Neuronal stem cell (in vitro differentiated cells): ENCODE measurements around the gene TESPA1.

Source experiments
- DNase-seq: peaks from one replicate; pipeline ENCODE4 v3.0.0-alpha.2; 2013; ENCODE audit warnings: low spot score
- H2AFZ ChIP-seq: one replicate; pipeline ENCODE4 v1.6.1; 2013; ENCODE audit warnings: mild to moderate bottlenecking, low read length, inconsistent platforms
- H2AK5ac ChIP-seq: 2 replicates; pipeline ENCODE4 v1.6.1; 2013; ENCODE audit warnings: low read depth, mild to moderate bottlenecking, inconsistent platforms, low read length, moderate library complexity, mixed read lengths
- H2BK120ac ChIP-seq: 2 replicates; pipeline ENCODE4 v1.6.1; 2013; ENCODE audit warnings: low read depth, mild to moderate bottlenecking, inconsistent platforms, low read length, moderate library complexity, mixed read lengths
- H2BK12ac ChIP-seq: one replicate; pipeline ENCODE4 v1.6.1; 2013; ENCODE audit warnings: low read length, inconsistent platforms
- H2BK15ac ChIP-seq: 2 replicates; pipeline ENCODE4 v1.6.1; 2013; ENCODE audit warnings: mild to moderate bottlenecking, low read length, inconsistent platforms, mixed read lengths
- H2BK5ac ChIP-seq: one replicate; pipeline ENCODE4 v1.6.1; 2013; ENCODE audit warnings: inconsistent platforms, mild to moderate bottlenecking, low read length, moderate library complexity
- H3K14ac ChIP-seq: one replicate; pipeline ENCODE4 v1.6.1; 2013; ENCODE audit warnings: low read length, inconsistent platforms
- H3K18ac ChIP-seq: 2 replicates; pipeline ENCODE4 v1.6.1; 2013; ENCODE audit warnings: low read length, inconsistent platforms
- H3K23ac ChIP-seq: 2 replicates; pipeline ENCODE4 v1.6.1; 2013; ENCODE audit warnings: low read depth, mild to moderate bottlenecking, mixed read lengths, low read length, inconsistent platforms; ENCODE audit not compliant: poor library complexity
- H3K27ac ChIP-seq: replicated peaks from 3 replicates; pipeline ENCODE4 v1.5.1; 2013; ENCODE audit warnings: low read length, inconsistent platforms
- H3K27me3 ChIP-seq, 3 experiments: 2 replicates each; pipeline ENCODE4 v1.6.1; 2013; ENCODE audit warnings: low read length in 3 of 3, mild to moderate bottlenecking in 2 of 3, inconsistent platforms in 1 of 3, low read depth in 1 of 3, mixed read lengths in 1 of 3, moderate library complexity in 1 of 3; ENCODE audit not compliant: control insufficient read depth in 3 of 3, insufficient read depth in 3 of 3
- H3K36me3 ChIP-seq, 2 donors: replicated peaks in 1 of 2; 2 replicates each; pipeline ENCODE4 v1.6.1; 2013; ENCODE audit warnings: low read length in 2 of 2; ENCODE audit not compliant: control insufficient read depth in 2 of 2, insufficient read depth in 2 of 2
- H3K4ac ChIP-seq: 2 replicates; pipeline ENCODE4 v1.6.1; 2013; ENCODE audit warnings: inconsistent platforms, mild to moderate bottlenecking, low read length, moderate library complexity
- H3K4me1 ChIP-seq, 2 donors: 1 replicate in 1 of 2; 2 replicates in 1 of 2; pipeline ENCODE4 v1.6.1; 2013; ENCODE audit warnings: low read length in 2 of 2, low read depth in 1 of 2; ENCODE audit not compliant: control insufficient read depth in 2 of 2, insufficient read depth in 1 of 2
- H3K4me2 ChIP-seq: one replicate; pipeline ENCODE4 v1.6.1; 2013; ENCODE audit warnings: mild to moderate bottlenecking, low read length, inconsistent platforms; ENCODE audit not compliant: insufficient read depth, poor library complexity, severe bottlenecking
- H3K4me3 ChIP-seq, 2 donors: 2 replicates each; pipeline ENCODE4 v1.5.1; 2013; ENCODE audit warnings: low read length in 2 of 2, mild to moderate bottlenecking in 2 of 2, inconsistent platforms in 1 of 2, moderate library complexity in 1 of 2
- H3K79me1 ChIP-seq: one replicate; pipeline ENCODE4 v1.6.1; 2013; ENCODE audit warnings: low read depth, mild to moderate bottlenecking, inconsistent platforms, low read length, moderate library complexity
- H3K9ac ChIP-seq: one replicate; pipeline ENCODE4 v1.6.1; 2013; ENCODE audit warnings: mild to moderate bottlenecking, low read depth, low read length, inconsistent platforms; ENCODE audit not compliant: poor library complexity
- H3K9me3 ChIP-seq, 2 donors: replicated peaks in 1 of 2; 2 replicates each; pipeline versions ENCODE3 to v1.6.1; 2013; ENCODE audit warnings: low read length in 2 of 2, mild to moderate bottlenecking in 2 of 2, inconsistent platforms in 1 of 2, low read depth in 1 of 2, mixed read lengths in 1 of 2, moderate library complexity in 1 of 2; ENCODE audit not compliant: control insufficient read depth in 2 of 2, insufficient read depth in 1 of 2
- H4K8ac ChIP-seq: one replicate; pipeline ENCODE4 v1.6.1; 2013; ENCODE audit warnings: low read depth, mild to moderate bottlenecking, inconsistent platforms, low read length, moderate library complexity
- H4K91ac ChIP-seq: one replicate; pipeline ENCODE4 v1.6.1; 2013; ENCODE audit warnings: low read length, low read depth, mild to moderate bottlenecking, inconsistent platforms; ENCODE audit not compliant: poor library complexity
- WGBS, 2 donors: extraction: QIAGEN DNeasy Blood & Tissue Kit; methylation state at CpG; one replicate each; pipeline ENCODE4 v1.1.7; 2013; ENCODE audit warnings: missing lambda C conversion rate in 2 of 2, mixed read lengths in 1 of 2; ENCODE audit not compliant: insufficient read length in 2 of 2, insufficient replicate concordance in 1 of 2; ENCODE audit errors: extremely low coverage in 2 of 2; 5-methylcytosine and 5-hydroxymethylcytosine counted together

The TESPA1 gene

DNA sequence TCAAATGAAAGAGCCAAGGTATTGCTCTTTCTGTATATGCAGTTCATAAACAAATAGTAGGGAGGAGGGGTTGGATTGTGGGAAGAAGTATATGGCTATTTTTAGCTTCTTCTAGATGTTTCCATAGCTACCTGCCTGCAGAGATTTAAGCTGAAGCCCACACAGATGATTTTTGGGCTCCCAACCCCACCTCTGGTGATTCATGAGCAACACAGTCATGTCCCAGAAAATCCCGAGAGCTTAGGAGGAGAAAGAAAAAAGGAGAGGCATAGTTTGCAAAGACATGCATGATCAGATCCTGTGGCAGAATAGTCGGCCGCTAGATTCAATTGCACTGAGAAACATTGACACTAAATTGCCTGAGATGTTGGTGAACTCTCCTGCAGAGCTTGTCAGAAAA lies 13.8 kb downstream of the TESPA1 start:
- Histone ChIP-seq H3K4me3 (no peak overlapping the region), H3K4me1 (no peaks in the 10 kb centered on the region), H3K14ac (no peak overlapping the region), H2BK15ac (no peak overlapping the region), H2AK5ac (no peak overlapping the region), H3K27ac (no peak overlapping the region), H2BK120ac (no peak overlapping the region), H2BK5ac (no peak overlapping the region), H4K91ac (no peak overlapping the region), H2AFZ (no peak overlapping the region), H3K4me2 (no peak overlapping the region), H3K9me3 (no peaks in the 10 kb centered on the region), H3K18ac (no peak overlapping the region), H3K23ac (no peak overlapping the region), H3K36me3 (no peaks in the 10 kb centered on the region), H3K79me1 (no peaks in the 10 kb centered on the region), H4K8ac (no peak overlapping the region), H3K9ac (no peak overlapping the region), H2BK12ac (no peak overlapping the region), H3K4ac (no peak overlapping the region), H3K27me3 (no peaks in the 10 kb centered on the region)
- no CpG with 5 or more reads among the region's 3 CpGs for WGBS, 2 donors
- no peak for DNase-seq

DNA sequence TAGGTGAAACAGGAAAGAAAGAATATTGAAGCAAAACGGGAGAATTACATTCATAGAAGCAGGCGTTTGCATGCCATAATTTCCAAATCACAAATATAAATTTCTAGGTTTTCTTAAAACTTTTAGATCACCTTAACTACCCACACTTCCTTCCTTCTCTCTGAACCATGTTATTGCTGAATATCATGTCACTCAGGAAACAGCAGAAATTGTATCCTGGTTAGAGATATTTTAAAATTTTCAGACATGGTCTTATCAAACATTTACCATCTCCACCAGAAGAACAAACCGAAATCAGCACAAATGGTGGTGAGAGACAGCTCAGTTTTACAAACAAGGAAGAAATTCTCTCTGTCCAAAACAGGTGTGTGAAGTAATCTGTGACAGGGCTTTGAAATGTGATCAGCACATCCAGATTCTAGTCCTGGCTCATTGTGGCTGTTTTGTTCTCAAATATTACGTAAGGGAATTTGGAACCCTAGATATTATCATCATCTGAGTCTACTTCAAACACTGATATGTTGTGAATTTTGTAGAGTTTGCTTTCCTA lies 16.3 kb downstream of the TESPA1 start:
- DNase-seq = no peak
- Histone ChIP-seq H2BK120ac (no peak overlapping the region), H3K23ac (no peak overlapping the region), H3K4ac (no peak overlapping the region), H3K4me3 (no peak overlapping the region), H4K8ac (no peak overlapping the region), H3K36me3 (no peaks in the 10 kb centered on the region), H3K4me1 (no peaks in the 10 kb centered on the region), H3K27ac (no peak overlapping the region), H3K14ac (no peak overlapping the region), H2BK15ac (no peak overlapping the region), H2AK5ac (no peak overlapping the region), H3K9ac (no peak overlapping the region), H3K27me3 (no peaks in the 10 kb centered on the region), H2BK12ac (no peak overlapping the region), H3K79me1 (no peaks in the 10 kb centered on the region), H3K9me3 (no peaks in the 10 kb centered on the region), H4K91ac (no peak overlapping the region), H3K4me2 (no peak overlapping the region), H3K18ac (no peak overlapping the region), H2BK5ac (no peak overlapping the region), H2AFZ (no peak overlapping the region)
- WGBS, 2 donors = no CpG with 5 or more reads among the region's 4 CpGs

DNA sequence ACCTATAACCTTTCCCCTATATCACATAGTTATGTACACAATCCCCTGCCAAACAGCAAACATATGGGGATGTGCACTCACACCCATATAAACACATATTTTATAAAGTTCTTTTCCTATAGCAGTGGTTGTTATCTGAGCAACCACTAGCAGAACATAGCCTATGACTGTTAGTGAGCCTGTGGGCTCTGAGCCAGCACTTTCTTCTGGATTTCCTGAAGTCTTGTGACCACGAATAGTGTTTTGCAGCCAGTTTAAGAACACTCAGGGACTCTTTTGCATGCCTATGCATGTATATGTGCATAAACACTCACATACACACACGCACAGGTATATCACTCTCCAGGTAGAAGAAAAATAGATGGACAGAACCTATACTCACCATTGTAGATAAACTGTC lies 17.1 kb downstream of the TESPA1 start:
- H3K4me2 ChIP-seq = no peak overlapping the region
- H3K4me1 ChIP-seq = no peaks in the 10 kb centered on the region
- no peak overlapping the region for H4K91ac ChIP-seq
- H3K4ac ChIP-seq = no peak overlapping the region
- no CpG with 5 or more reads among the region's 2 CpGs for WGBS, 2 donors
- no peak overlapping the region for H3K9ac ChIP-seq
- H4K8ac ChIP-seq = no peak overlapping the region
- H3K79me1 ChIP-seq = no peaks in the 10 kb centered on the region
- no peak overlapping the region for H2AFZ ChIP-seq
- no peak overlapping the region for H3K27ac ChIP-seq
- no peak overlapping the region for H2BK12ac ChIP-seq
- H3K27me3 ChIP-seq = no peaks in the 10 kb centered on the region
- H2BK5ac ChIP-seq = no peak overlapping the region
- no peak overlapping the region for H3K18ac ChIP-seq
- no peak overlapping the region for H3K23ac ChIP-seq
- no peaks in the 10 kb centered on the region for H3K9me3 ChIP-seq
- DNase-seq = no peak
- H3K4me3 ChIP-seq = no peak overlapping the region
- H3K36me3 ChIP-seq = no peaks in the 10 kb centered on the region
- H3K14ac ChIP-seq = no peak overlapping the region
- H2BK120ac ChIP-seq = no peak overlapping the region
- no peak overlapping the region for H2AK5ac ChIP-seq
- no peak overlapping the region for H2BK15ac ChIP-seq

DNA sequence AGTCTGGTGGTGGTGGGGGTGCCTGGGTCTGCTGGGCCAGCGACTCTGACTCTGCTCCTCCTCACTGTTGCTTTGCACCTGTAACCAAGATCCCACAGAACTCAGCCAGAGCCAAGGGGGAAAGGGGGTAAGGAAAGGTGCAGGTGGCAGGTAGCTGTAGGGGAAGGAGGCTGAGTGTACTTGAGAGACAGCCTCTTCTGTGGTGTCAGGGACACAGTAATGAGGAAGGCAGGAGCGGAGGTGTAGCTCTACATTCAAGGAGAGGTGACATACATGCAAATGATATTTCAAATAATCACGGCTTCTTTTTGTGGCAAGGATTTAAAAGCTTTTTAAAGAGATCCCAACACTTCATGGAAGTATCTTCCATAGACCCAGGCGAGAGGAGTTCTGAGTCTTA lies 23.4 kb downstream of the TESPA1 start:
- DNase-seq = no peak
- Histone ChIP-seq H2AFZ (no peak overlapping the region), H3K4me1 (peaks cover 0 to 3% of the 10 kb centered on the region in 2 donors), H4K91ac (no peak overlapping the region), H3K79me1 (no peaks in the 10 kb centered on the region), H3K4ac (no peak overlapping the region), H3K9ac (peak overlapping the region; percentile 17), H2BK5ac (no peak overlapping the region), H3K9me3 (no peaks in the 10 kb centered on the region), H3K27ac (no peak overlapping the region), H4K8ac (no peak overlapping the region), H3K36me3 (no peaks in the 10 kb centered on the region), H3K27me3 (no peaks in the 10 kb centered on the region), H3K4me2 (no peak overlapping the region), H2BK120ac (no peak overlapping the region), H3K23ac (peak overlapping the region; percentile 27), H2AK5ac (no peak overlapping the region), H3K14ac (peak overlapping the region; percentile 31), H3K4me3 (peak overlapping the region in 1 of 2 donors; percentile 61), H3K18ac (peak overlapping the region; percentile 19), H2BK12ac (no peak overlapping the region), H2BK15ac (no peak overlapping the region)
- no CpG with 5 or more reads among the region's 4 CpGs for WGBS, 2 donors
